Liver (tissue), 9 donors: ENCODE data around the gene RAD51B. TPM values are rescaled to one million over a fixed set of nuclear protein-coding genes. Genes with fewer than 3 reads are reported as not detected.

Source experiments
- DNase-seq: peaks from one replicate; pipeline ENCODE4 v3.0.0-alpha.2; 2017; ENCODE audit warnings: low spot score
- H3K27ac ChIP-seq, 2 donors: one replicate each; pipeline ENCODE4 v1.7.0; 2013; ENCODE audit warnings: inconsistent platforms in 2 of 2, low read length in 2 of 2, control low read depth in 1 of 2, low read depth in 1 of 2, mild to moderate bottlenecking in 1 of 2
- H3K27me3 ChIP-seq, 4 donors: one replicate each; pipeline versions ENCODE4 v1.6.1 to v1.7.0; 2013; ENCODE audit warnings: low read length in 3 of 4, inconsistent platforms in 1 of 4, mild to moderate bottlenecking in 1 of 4, moderate library complexity in 1 of 4; ENCODE audit not compliant: control insufficient read depth in 4 of 4, insufficient read depth in 4 of 4
- H3K36me3 ChIP-seq, 4 donors: one replicate each; pipeline versions ENCODE4 v1.6.1 to v1.7.0; 2013; ENCODE audit warnings: low read length in 3 of 4, mild to moderate bottlenecking in 3 of 4, low read depth in 1 of 4, moderate library complexity in 1 of 4; ENCODE audit not compliant: control insufficient read depth in 4 of 4, insufficient read depth in 3 of 4
- H3K4me1 ChIP-seq, 4 donors: one replicate each; pipeline versions ENCODE4 v1.6.1 to v1.7.0; 2013; ENCODE audit warnings: low read length in 3 of 4, mild to moderate bottlenecking in 3 of 4, moderate library complexity in 1 of 4; ENCODE audit not compliant: control insufficient read depth in 4 of 4, insufficient read depth in 4 of 4
- H3K4me3 ChIP-seq, 3 donors: one replicate each; pipeline versions ENCODE4 v1.6.1 to v1.7.0; 2013; ENCODE audit warnings: low read length in 3 of 3, control low read depth in 1 of 3, low read depth in 1 of 3, mild to moderate bottlenecking in 1 of 3
- H3K9ac ChIP-seq, 2 donors: one replicate each; pipeline ENCODE4 v1.7.0; 2013; ENCODE audit warnings: low read length in 2 of 2, mild to moderate bottlenecking in 2 of 2, moderate library complexity in 2 of 2, control low read depth in 1 of 2, low read depth in 1 of 2
- H3K9me3 ChIP-seq, 4 donors: one replicate each; pipeline versions ENCODE4 v1.6.1 to v1.7.0; 2013; ENCODE audit warnings: low read length in 3 of 4; ENCODE audit not compliant: control insufficient read depth in 4 of 4
- FOXA1 ChIP-seq: IDR thresholded peaks from 2 replicates; pipeline ENCODE4 v1.6.1; 2016; ENCODE audit warnings: antibody characterized with exemption
- FOXA2 ChIP-seq: IDR thresholded peaks from 2 replicates; pipeline ENCODE4 v1.6.1; 2016; ENCODE audit warnings: antibody characterized with exemption
- GABPA ChIP-seq, 2 donors: IDR thresholded peaks in 1 of 2; conservative IDR thresholded peaks in 1 of 2; 2 replicates each; pipeline ENCODE4 v1.6.1; 2016; ENCODE audit warnings: antibody characterized with exemption in 2 of 2, mild to moderate bottlenecking in 1 of 2, moderate library complexity in 1 of 2
- HNF4A ChIP-seq, 2 donors: conservative IDR thresholded peaks; 2 replicates each; pipeline ENCODE4 v1.6.1; 2016; ENCODE audit warnings: antibody characterized with exemption in 2 of 2, mild to moderate bottlenecking in 2 of 2
- HNF4G ChIP-seq: IDR thresholded peaks from 2 replicates; pipeline ENCODE4 v1.6.1; 2016; ENCODE audit warnings: antibody characterized with exemption
- JUND ChIP-seq, 2 donors: IDR thresholded peaks; 2 replicates each; pipeline ENCODE4 v1.6.1; 2016; ENCODE audit warnings: antibody characterized with exemption in 2 of 2
- NR2F2 ChIP-seq: IDR thresholded peaks from 2 replicates; pipeline ENCODE4 v1.6.1; 2016; ENCODE audit warnings: antibody characterized with exemption
- RAD21 ChIP-seq, 2 donors: IDR thresholded peaks; 2 replicates each; pipeline ENCODE4 v1.6.1; 2016; ENCODE audit warnings: antibody characterized with exemption in 2 of 2, mild to moderate bottlenecking in 2 of 2
- RXRA ChIP-seq, 2 donors: IDR thresholded peaks; 2 replicates each; pipeline ENCODE4 v1.6.1; 2017 to 2018; ENCODE audit warnings: antibody characterized with exemption in 2 of 2, mild to moderate bottlenecking in 1 of 2
- TAF1 ChIP-seq: conservative IDR thresholded peaks from 2 replicates; pipeline ENCODE4 v1.6.1; 2016; ENCODE audit warnings: antibody characterized with exemption, mild to moderate bottlenecking
- YY1 ChIP-seq: IDR thresholded peaks from 2 replicates; pipeline ENCODE4 v1.6.1; 2016; ENCODE audit warnings: antibody characterized with exemption, mild to moderate bottlenecking
- WGBS: extraction: QIAGEN DNeasy Blood & Tissue Kit; methylation state at CpG from one replicate; pipeline ENCODE4 v1.1.7; 2013; 5-methylcytosine and 5-hydroxymethylcytosine counted together
- polyA plus RNA-seq, 2 donors: library from polyadenylated mRNA; stranded (reverse) in 1 of 2; unstranded in 1 of 2; fragments of 200-250 nt in 1 of 2; fragments of >200 nt in 1 of 2; fragmentation: Nextera tagmentation in 1 of 2; extraction: Ambion mirVana in 1 of 2; gene quantifications; one replicate each; pipeline versions ENCODE4 v1.2.1 to v1.2.3, GENCODE V29; 2013 to 2015
- total RNA-seq, 2 donors: library from RNA; depleted of rRNA; stranded (reverse); fragments of >200 nt; gene quantifications; one replicate each; pipeline ENCODE4 v1.2.3, GENCODE V29; 2014
- TF ChIP-seq, protein P1 (sequence below): IDR thresholded peaks from 2 replicates; pipeline ENCODE4 v1.6.1; 2016; ENCODE audit warnings: antibody characterized with exemption
- TF ChIP-seq, protein P2 (sequence below): IDR thresholded peaks from 2 replicates; pipeline ENCODE4 v1.6.1; 2016; ENCODE audit warnings: antibody characterized with exemption, mild to moderate bottlenecking
- TF ChIP-seq, protein P3 (sequence below): IDR thresholded peaks from 2 replicates; pipeline ENCODE4 v1.6.1; 2016; ENCODE audit warnings: antibody characterized with exemption
- TF ChIP-seq, protein P4 (sequence below): IDR thresholded peaks from 2 replicates; pipeline ENCODE4 v1.6.1; 2016; ENCODE audit warnings: antibody characterized with exemption
- TF ChIP-seq, protein P5 (sequence below): fragments of 150-350 bp; IDR thresholded peaks from 2 replicates; pipeline ENCODE4 v1.5.1; 2017; ENCODE audit warnings: improper control_type of control experiment, low read depth, low read length; ENCODE audit not compliant: missing input control
- donor health status: healthy.
- donor health status: healthy.
- donor health status: healthy.
- donor health status: healthy.
- donor health status: healthy.

The RAD51B gene
- total and polyA plus RNA-seq, 4 donors, result 0.81 to 12.9 (median 2.4) TPM

DNA sequence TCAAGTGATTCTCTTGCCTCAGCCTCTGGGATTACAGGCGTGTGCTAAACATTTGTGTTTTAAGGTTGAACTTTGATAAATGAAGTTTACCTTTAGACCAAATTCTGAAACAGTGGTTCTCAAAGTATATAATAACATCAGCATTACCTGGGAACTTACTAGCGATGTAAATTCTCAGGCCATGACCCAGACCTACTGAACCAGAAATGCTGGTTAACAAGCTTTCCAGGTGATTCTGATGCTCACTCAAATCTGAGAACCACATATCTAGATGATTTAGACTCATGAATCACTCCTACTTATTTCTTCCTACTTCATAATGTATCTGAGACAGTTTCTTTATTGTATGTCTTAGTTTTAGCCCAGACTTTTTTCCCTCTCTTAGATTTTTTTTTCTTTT lies 43.6 kb downstream of the RAD51B start:
- no peak overlapping the region for H3K9ac ChIP-seq
- no peak overlapping the region for H3K27ac ChIP-seq
- no peaks in the 10 kb centered on the region for H3K36me3 ChIP-seq
- no peaks in the 10 kb centered on the region for H3K27me3 ChIP-seq
- WGBS, result 96% methylated on average over 2 of the region's 2 CpGs
- DNase-seq, result no peak
- no peaks in the 10 kb centered on the region for H3K9me3 ChIP-seq
- no peak for TF ChIP-seq NR2F2
- TF ChIP-seq, protein P1, sequence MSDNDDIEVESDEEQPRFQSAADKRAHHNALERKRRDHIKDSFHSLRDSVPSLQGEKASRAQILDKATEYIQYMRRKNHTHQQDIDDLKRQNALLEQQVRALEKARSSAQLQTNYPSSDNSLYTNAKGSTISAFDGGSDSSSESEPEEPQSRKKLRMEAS, result no peak
- TF ChIP-seq, protein P2, sequence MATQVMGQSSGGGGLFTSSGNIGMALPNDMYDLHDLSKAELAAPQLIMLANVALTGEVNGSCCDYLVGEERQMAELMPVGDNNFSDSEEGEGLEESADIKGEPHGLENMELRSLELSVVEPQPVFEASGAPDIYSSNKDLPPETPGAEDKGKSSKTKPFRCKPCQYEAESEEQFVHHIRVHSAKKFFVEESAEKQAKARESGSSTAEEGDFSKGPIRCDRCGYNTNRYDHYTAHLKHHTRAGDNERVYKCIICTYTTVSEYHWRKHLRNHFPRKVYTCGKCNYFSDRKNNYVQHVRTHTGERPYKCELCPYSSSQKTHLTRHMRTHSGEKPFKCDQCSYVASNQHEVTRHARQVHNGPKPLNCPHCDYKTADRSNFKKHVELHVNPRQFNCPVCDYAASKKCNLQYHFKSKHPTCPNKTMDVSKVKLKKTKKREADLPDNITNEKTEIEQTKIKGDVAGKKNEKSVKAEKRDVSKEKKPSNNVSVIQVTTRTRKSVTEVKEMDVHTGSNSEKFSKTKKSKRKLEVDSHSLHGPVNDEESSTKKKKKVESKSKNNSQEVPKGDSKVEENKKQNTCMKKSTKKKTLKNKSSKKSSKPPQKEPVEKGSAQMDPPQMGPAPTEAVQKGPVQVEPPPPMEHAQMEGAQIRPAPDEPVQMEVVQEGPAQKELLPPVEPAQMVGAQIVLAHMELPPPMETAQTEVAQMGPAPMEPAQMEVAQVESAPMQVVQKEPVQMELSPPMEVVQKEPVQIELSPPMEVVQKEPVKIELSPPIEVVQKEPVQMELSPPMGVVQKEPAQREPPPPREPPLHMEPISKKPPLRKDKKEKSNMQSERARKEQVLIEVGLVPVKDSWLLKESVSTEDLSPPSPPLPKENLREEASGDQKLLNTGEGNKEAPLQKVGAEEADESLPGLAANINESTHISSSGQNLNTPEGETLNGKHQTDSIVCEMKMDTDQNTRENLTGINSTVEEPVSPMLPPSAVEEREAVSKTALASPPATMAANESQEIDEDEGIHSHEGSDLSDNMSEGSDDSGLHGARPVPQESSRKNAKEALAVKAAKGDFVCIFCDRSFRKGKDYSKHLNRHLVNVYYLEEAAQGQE, result no peak
- TF ChIP-seq, protein P3, sequence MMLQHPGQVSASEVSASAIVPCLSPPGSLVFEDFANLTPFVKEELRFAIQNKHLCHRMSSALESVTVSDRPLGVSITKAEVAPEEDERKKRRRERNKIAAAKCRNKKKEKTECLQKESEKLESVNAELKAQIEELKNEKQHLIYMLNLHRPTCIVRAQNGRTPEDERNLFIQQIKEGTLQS, result no peak
- TF ChIP-seq HNF4G, result no peak
- TF ChIP-seq FOXA1, result no peak
- no peak for TF ChIP-seq RXRA (IDR thresholded peaks at IDR 0.05)
- no peak overlapping the region for H3K4me3 ChIP-seq
- H3K4me1 ChIP-seq, result no peaks in the 10 kb centered on the region

DNA sequence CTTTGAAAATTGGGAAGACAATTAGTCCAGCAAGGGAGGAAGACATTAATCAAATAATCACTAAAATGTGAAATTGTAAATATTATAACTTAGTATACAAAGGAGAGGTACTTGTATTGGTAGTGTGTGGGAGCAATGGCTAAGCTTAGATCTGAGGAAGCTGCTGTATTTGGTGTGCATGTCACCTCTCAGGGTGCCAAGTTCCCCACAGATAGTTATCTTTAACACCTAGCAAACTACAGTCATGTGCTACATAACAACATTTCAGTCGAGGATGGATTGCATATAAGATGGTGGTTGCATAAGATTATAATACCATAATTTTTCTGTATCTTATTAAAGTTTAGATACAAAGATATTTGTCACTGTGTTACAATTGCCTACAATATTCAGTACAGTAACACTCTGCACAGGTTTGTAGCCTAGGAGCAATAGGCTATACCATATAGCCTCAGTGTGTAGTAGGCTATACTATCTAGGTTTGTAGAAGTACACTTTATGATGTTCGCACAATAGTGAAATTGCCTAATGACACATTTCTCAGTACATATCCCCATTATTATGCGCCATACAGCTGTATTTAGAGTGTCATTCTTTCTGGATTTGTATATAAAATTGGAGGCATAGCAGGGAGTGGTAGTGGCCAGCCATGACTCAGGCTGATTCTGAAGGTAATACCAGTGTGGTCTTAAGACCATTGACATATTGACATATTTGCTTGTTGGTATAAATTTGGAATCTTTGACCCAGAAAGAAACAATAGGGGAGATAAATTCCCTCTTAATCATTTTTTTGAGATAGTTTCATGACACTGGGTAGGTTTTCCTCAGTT lies 55.8 kb downstream of the RAD51B start:
- Histone ChIP-seq H3K36me3 (no peaks in the 10 kb centered on the region), H3K4me3 (no peak overlapping the region), H3K27me3 (no peaks in the 10 kb centered on the region), H3K9me3 (no peaks in the 10 kb centered on the region), H3K9ac (no peak overlapping the region), H3K4me1 (no peaks in the 10 kb centered on the region), H3K27ac (no peak overlapping the region)
- no peak for DNase-seq
- TF ChIP-seq GABPA (IDR thresholded peaks at IDR 0.05 in 1 of 2, conservative IDR thresholded peaks at IDR 0.05 in 1 of 2), result no peak
- TF ChIP-seq, protein P3, result no peak
- no peak for TF ChIP-seq JUND (IDR thresholded peaks at IDR 0.05)
- no peak for TF ChIP-seq YY1
- TF ChIP-seq, protein P4, sequence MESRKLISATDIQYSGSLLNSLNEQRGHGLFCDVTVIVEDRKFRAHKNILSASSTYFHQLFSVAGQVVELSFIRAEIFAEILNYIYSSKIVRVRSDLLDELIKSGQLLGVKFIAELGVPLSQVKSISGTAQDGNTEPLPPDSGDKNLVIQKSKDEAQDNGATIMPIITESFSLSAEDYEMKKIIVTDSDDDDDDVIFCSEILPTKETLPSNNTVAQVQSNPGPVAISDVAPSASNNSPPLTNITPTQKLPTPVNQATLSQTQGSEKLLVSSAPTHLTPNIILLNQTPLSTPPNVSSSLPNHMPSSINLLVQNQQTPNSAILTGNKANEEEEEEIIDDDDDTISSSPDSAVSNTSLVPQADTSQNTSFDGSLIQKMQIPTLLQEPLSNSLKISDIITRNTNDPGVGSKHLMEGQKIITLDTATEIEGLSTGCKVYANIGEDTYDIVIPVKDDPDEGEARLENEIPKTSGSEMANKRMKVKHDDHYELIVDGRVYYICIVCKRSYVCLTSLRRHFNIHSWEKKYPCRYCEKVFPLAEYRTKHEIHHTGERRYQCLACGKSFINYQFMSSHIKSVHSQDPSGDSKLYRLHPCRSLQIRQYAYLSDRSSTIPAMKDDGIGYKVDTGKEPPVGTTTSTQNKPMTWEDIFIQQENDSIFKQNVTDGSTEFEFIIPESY, result no peak
- TF ChIP-seq, protein P2, result no peak
- TF ChIP-seq HNF4A (conservative IDR thresholded peaks at IDR 0.05), result no peak
- TF ChIP-seq, protein P5, sequence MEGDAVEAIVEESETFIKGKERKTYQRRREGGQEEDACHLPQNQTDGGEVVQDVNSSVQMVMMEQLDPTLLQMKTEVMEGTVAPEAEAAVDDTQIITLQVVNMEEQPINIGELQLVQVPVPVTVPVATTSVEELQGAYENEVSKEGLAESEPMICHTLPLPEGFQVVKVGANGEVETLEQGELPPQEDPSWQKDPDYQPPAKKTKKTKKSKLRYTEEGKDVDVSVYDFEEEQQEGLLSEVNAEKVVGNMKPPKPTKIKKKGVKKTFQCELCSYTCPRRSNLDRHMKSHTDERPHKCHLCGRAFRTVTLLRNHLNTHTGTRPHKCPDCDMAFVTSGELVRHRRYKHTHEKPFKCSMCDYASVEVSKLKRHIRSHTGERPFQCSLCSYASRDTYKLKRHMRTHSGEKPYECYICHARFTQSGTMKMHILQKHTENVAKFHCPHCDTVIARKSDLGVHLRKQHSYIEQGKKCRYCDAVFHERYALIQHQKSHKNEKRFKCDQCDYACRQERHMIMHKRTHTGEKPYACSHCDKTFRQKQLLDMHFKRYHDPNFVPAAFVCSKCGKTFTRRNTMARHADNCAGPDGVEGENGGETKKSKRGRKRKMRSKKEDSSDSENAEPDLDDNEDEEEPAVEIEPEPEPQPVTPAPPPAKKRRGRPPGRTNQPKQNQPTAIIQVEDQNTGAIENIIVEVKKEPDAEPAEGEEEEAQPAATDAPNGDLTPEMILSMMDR, result no peak
- TF ChIP-seq RXRA (IDR thresholded peaks at IDR 0.05), result no peak
- TF ChIP-seq FOXA1, result no peak
- TF ChIP-seq, protein P1, result no peak
- TF ChIP-seq FOXA2, result no peak
- no peak for TF ChIP-seq TAF1
- TF ChIP-seq HNF4G, result no peak
- TF ChIP-seq RAD21 (IDR thresholded peaks at IDR 0.05), result no peak
- TF ChIP-seq NR2F2, result no peak
- WGBS, result 84% methylated on average over 3 of the region's 3 CpGs
